Stimulated activated CD4-positive, alpha-beta T cell treated with anti-CD3 and anti-CD28 coated beads, TNF-alpha, amount 100 ng/mL, for 24 hours (primary cell): ENCODE data around the gene TSPOAP1.

ENCODE experiments used
- DNase-seq, 3 experiments: peaks; one replicate each; pipeline ENCODE4 v3.0.0-alpha.2; 2020; ENCODE audit warnings: low read depth in 3 of 3

TSPOAP1 gene

DNA sequence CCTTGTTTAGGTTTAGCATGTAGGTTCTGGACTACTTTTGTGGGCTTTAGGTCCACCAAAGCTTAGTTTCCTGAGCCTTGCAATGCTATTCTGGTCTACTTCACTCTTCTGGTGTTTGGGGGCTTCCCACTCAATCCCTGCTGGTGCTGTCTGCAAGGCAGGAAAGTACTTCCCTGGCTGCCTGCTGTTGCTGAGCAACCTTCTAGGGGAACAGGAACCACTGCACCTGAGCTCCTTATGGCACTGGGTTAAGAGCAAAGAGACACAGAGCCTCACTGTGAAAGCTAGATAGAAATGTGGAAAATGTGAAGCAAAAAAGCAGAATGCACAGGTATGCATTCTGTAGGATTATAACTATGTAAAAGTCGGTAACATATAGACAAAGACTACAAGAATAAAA lies 64.8 kb downstream of the TSPOAP1 start:
- DNase-seq = no peak

DNA sequence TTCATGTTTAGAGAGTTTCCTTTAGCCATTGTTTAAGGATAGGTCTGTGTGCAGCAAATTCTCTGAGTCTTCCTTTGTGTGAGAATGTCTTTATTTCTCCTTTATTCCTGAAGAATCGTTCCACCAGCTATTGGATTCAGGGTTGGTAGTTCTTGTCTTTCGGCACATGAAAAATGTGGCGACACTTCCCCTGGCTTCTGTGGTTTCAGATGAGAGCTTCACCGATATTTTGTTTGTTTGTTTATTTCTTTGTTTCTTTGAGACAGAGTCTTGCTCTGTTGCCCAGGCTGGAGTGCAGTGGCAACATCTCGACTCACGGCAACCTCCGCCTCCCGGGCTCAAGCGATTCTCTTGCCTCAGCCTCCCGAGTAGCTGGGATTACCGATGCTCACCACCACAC lies 66.4 kb downstream of the TSPOAP1 start:
- no peak for DNase-seq

- DNase-seq = no peak
Observed at GRCh38 chr17:58254803-58255202, 73.8 kb downstream of the TSPOAP1 start.

GRCh38 chr17:58253082-58253481 lies 75.5 kb downstream of the TSPOAP1 start:
- DNase-seq = no peak

DNA sequence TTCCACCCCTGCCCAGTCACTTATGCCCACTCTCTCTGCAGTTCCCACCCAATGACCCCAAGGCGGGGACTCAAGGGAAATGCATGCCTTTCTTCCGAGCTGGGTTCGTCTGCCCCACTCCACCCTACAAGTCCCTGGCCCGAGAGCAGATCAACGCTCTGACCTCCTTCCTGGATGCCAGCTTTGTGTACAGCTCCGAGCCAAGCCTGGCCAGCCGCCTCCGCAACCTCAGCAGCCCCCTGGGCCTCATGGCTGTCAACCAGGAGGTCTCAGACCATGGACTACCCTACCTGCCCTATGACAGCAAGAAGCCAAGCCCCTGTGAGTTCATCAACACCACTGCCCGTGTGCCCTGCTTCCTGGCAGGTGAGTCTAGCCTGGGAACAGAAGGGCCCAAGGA lies 76.5 kb downstream of the TSPOAP1 start:
- no peak for DNase-seq
